Skeletal muscle tissue (tissue), 4 donors: ENCODE measurements around the gene DNAJC6. TPM values are rescaled to one million over a fixed set of nuclear protein-coding genes. Genes with fewer than 3 reads are reported as not detected.

Experiments
- H3K27ac ChIP-seq: one replicate; pipeline ENCODE4 v1.7.0; 2013; ENCODE audit warnings: mild to moderate bottlenecking, low read depth, low read length, inconsistent platforms
- H3K27me3 ChIP-seq, 3 donors: one replicate each; pipeline ENCODE4 v1.7.0; 2013; ENCODE audit warnings: low read length in 3 of 3; ENCODE audit not compliant: control insufficient read depth in 3 of 3, insufficient read depth in 3 of 3
- H3K36me3 ChIP-seq, 3 donors: one replicate each; pipeline ENCODE4 v1.7.0; 2013; ENCODE audit warnings: low read length in 3 of 3; ENCODE audit not compliant: control insufficient read depth in 3 of 3, insufficient read depth in 3 of 3
- H3K4me1 ChIP-seq, 3 donors: one replicate each; pipeline ENCODE4 v1.7.0; 2013; ENCODE audit warnings: low read length in 3 of 3, mild to moderate bottlenecking in 3 of 3; ENCODE audit not compliant: control insufficient read depth in 3 of 3, insufficient read depth in 3 of 3
- H3K4me3 ChIP-seq, 3 donors: one replicate each; pipeline ENCODE4 v1.7.0; 2013; ENCODE audit warnings: low read length in 3 of 3
- H3K9ac ChIP-seq, 3 donors: one replicate each; pipeline ENCODE4 v1.7.0; 2013; ENCODE audit warnings: low read length in 3 of 3, mild to moderate bottlenecking in 3 of 3, moderate library complexity in 2 of 3, low read depth in 1 of 3
- H3K9me3 ChIP-seq, 3 donors: one replicate each; pipeline ENCODE4 v1.7.0; 2013; ENCODE audit warnings: low read length in 3 of 3; ENCODE audit not compliant: control insufficient read depth in 3 of 3
- total RNA-seq: library from RNA; depleted of rRNA; stranded (reverse); fragments of >200 nt; gene quantifications from one replicate; pipeline ENCODE4 v1.2.3, GENCODE V29; 2014
- donor health status: Osteomylitis.

The DNAJC6 gene
- total RNA-seq, 1 donor from 2014 or later = 2.6 TPM

DNA sequence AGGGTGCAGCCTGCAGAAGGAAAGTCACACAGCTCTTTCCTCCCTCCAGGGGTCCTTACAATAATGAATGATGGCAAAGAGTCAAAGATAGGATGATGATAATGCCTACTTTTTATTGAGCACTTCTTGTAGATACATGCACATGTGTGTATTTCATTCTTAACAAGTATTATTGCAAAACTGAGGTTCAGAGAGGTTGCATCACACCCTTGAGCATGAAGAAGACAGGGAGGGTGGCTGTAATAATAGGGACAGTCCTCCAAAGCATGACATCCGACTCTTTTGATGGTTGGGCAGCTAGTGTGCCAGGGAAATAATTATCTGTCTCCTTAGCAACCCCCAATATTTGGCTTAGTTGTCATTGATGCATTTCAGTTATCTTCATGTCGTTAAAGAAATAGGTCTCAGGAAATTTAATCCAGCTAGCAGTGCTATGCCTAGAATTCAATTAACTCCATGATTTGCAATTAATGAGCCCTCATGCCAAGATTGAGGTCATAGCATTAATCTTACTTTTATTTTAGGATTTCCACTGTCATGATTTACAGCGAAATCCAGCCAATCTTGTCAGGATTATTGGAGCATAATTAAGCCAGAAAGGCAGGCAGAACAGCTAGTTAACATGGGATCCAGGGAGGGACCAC, 35.0 kb downstream of the DNAJC6 start:
- no peaks in the 10 kb centered on the region for H3K27me3 ChIP-seq
- H3K9ac ChIP-seq = no peak overlapping the region
- H3K4me1 ChIP-seq = no peaks in the 10 kb centered on the region
- no peaks in the 10 kb centered on the region for H3K9me3 ChIP-seq
- no peak overlapping the region for H3K4me3 ChIP-seq
- H3K27ac ChIP-seq = no peak overlapping the region
- no peaks in the 10 kb centered on the region for H3K36me3 ChIP-seq

DNA sequence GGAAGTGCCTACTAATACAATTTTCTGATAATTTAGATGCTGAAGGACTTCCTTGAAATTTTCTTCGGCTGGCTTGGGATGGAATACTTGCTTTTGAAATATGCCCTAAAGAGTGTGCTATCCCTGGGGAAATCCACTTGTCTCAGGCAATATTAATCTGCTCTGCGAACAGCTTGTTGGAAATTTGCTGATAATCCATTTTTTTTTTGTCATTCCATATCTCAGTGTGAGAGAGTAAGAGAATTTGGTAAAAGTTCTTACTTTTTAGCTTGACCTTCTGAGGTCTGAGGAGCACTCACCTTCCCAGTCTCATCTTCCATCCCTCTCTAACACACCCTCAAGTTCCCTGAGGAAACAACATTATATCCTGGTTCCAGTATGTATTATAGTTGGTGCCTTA, 36.8 kb downstream of the DNAJC6 start:
- Histone ChIP-seq H3K9ac (no peak overlapping the region), H3K36me3 (no peaks in the 10 kb centered on the region), H3K27ac (no peak overlapping the region), H3K27me3 (no peaks in the 10 kb centered on the region), H3K9me3 (no peaks in the 10 kb centered on the region), H3K4me1 (no peaks in the 10 kb centered on the region), H3K4me3 (no peak overlapping the region)

DNA sequence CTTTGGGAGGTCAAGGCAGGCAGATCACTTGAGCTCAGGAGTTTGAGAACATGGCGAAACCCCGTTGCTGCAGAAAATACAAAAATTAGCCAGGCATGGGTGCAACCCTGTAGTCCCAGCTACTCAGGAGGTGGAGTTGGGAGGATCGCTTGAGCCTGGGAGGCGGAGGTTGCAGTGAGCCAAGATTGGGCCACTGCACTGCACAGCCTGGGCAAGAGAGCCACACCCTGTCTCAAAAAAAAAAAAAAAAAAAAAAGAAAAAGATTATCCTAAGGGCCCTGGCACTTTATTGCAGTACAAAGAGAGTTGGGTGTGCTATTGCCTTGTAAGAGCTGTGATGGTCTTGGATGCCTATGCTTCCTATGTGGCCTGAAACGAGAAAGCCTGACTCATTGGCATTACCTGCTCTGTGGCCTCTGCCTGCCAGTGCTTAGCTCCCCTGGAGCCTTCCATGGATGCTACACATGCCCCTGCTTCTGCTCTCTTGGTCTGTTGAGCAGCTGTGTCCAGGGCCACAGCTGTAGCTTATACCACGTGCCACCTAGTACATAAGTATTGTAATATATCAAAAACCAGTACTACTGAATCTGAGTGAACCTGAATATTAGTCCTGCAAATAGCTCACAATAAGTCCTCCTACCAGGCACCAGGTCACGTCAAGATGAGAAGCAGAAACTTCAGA, 45.8 kb downstream of the DNAJC6 start:
- Histone ChIP-seq H3K4me3 (no peak overlapping the region), H3K27me3 (no peaks in the 10 kb centered on the region), H3K36me3 (no peaks in the 10 kb centered on the region), H3K9ac (no peak overlapping the region), H3K9me3 (no peaks in the 10 kb centered on the region), H3K4me1 (no peaks in the 10 kb centered on the region), H3K27ac (no peak overlapping the region)

DNA sequence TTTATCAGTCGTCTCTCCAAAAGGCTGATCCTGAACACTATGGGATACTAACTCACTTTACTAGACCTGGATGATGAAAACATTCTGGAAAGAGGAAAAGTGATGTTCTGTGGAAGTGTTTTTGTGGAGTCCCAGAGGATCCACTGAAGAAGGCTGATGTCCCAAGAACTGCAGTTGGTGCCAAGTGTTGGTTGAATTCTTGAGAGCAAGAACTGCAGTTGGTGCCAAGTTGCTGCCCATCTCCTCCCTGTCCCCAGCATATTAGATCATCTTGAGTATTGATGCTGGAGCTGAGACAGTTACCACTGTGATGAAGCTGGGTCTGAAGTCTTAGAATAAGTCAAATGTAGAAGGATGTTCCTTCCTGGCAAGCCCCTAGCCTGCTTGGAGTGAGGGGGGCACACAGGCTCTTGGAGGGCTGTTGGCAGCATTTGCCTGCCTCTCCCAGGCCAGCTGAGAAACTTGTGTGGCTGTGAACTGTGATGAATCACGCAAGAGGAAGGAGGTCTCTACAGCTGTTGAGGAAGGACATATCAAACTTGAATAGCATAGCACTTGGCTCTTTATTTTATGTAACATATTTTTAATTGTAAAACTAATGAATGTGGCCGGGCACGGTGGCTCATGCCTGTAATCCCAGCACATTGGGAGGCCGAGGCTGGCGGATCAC, 48.1 kb downstream of the DNAJC6 start:
- Histone ChIP-seq H3K27me3 (no peaks in the 10 kb centered on the region), H3K4me1 (no peaks in the 10 kb centered on the region), H3K4me3 (no peak overlapping the region), H3K27ac (no peak overlapping the region), H3K36me3 (no peaks in the 10 kb centered on the region), H3K9ac (no peak overlapping the region), H3K9me3 (no peaks in the 10 kb centered on the region)

DNA sequence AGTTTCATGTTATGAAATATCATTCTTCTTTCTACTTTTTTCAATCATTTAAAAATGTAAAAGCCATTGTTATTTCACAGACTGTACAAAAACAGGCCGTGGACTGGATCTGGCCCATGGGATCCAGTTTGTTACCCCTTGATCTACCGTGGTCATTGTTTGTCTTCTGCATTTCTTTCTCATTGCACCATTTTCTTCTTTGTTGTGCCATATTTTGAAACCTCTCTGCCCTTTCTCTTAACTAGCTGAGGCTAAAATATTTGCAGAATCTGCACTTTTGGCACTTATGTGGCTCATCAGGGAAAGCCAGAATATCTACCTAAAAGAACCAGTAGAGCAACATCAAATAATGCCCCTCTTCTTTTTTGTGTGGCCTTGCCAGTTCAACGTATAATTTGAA, 50.5 kb downstream of the DNAJC6 start:
- Histone ChIP-seq H3K9me3 (no peaks in the 10 kb centered on the region), H3K36me3 (no peaks in the 10 kb centered on the region), H3K9ac (no peak overlapping the region), H3K27ac (no peak overlapping the region), H3K4me3 (no peak overlapping the region), H3K27me3 (no peaks in the 10 kb centered on the region), H3K4me1 (no peaks in the 10 kb centered on the region)

DNA sequence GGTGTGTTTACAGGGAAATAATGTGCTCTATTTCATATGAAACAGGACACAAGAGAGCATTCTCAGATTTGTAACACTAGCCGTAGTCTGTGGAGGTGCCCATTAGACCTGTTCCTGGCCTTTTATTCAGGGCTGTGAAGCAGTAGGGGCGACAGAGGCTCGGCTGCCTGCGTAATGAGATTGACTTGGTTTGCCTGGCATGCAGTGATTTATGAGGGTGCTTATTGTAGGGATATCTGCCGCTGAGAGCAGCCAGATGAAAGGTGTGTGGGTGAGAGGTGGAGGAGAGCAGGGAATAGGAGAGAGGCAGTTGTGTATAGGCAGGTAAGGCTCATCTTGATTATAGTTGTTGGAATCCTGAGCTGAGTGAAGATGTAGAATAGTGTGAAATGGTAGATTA, 51.3 kb downstream of the DNAJC6 start:
- Histone ChIP-seq H3K9me3 (no peaks in the 10 kb centered on the region), H3K4me3 (no peak overlapping the region)

DNA sequence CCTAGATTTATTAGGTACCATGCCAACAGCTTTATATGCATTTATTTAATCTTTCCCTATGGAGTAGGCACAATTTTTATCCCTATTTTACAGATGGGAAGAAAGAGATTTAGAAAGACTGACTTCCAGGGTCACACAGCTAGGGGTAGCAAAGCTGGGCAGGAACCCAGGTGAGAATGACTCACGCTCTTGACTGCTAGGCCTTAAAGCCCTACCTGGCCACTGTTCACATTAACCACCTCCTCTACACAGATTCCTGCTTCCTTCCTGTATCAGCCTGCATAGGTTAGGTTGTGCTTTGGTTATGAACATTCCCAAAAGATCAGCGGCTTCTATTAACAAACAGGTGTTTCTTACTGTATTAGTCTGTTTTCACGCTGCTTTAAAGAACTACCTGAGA, 53.2 kb downstream of the DNAJC6 start:
- no peak overlapping the region for H3K27ac ChIP-seq
- H3K27me3 ChIP-seq = no peaks in the 10 kb centered on the region
- H3K4me3 ChIP-seq = no peak overlapping the region
- H3K9ac ChIP-seq = no peak overlapping the region
- peaks cover 0 to 2% (median 0%) of the 10 kb centered on the region in 3 donors for H3K4me1 ChIP-seq
- no peaks in the 10 kb centered on the region for H3K36me3 ChIP-seq
- no peaks in the 10 kb centered on the region for H3K9me3 ChIP-seq

More for the DNA sequence above, 51.3 kb downstream of the DNAJC6 start:
- Histone ChIP-seq H3K27me3 (no peaks in the 10 kb centered on the region), H3K36me3 (no peaks in the 10 kb centered on the region), H3K27ac (no peak overlapping the region), H3K4me1 (no peaks in the 10 kb centered on the region), H3K9ac (no peak overlapping the region)

DNA sequence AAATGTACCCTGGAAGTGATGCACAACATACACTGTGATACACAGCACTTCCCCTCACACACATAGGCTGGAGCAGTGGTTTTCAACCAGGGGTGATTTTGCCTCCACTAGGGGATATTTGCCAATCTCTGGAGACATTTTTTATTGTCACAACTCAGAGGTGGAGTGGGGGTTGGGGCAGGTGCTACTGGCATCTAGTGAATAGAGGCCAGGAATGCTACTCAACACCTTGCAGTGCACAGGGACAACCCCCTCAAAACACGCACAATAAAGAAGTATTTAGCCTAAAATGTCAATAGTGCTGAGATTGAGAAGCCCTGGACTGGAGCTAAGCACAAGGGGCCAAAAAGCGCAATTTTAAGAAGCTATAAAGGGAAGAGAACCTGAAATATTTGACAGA, 54.1 kb downstream of the DNAJC6 start:
- Histone ChIP-seq H3K9ac (no peak overlapping the region), H3K4me1 (peaks cover 0 to 3% (median 3%) of the 10 kb centered on the region in 3 donors), H3K9me3 (no peaks in the 10 kb centered on the region), H3K36me3 (no peaks in the 10 kb centered on the region), H3K27me3 (no peaks in the 10 kb centered on the region), H3K27ac (no peak overlapping the region), H3K4me3 (no peak overlapping the region)

DNA sequence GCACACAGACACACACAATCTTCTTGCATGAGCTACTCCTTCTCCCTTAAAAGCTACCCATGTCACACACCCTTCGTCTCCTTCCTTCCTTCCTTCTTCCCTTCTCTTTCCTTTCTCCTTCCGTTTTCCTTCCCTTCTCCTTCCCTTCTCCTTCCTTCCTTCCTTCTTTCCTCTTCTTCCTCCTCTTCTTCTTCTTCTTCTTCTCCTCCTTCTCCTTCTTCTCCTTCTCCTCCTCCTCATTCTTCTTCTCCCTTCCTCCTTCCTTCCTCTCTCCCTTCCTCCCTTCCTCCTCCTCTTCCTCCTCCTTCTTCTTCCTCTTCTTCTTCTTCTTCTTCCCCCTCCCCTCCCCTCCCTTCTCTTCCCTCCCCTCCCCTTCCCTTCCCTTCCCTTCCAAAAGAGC, 59.1 kb downstream of the DNAJC6 start:
- Histone ChIP-seq H3K9me3 (no peaks in the 10 kb centered on the region), H3K27ac (no peak overlapping the region), H3K4me3 (no peak overlapping the region), H3K27me3 (no peaks in the 10 kb centered on the region), H3K4me1 (peaks cover 0 to 3% (median 3%) of the 10 kb centered on the region in 3 donors), H3K9ac (no peak overlapping the region), H3K36me3 (no peaks in the 10 kb centered on the region)

DNA sequence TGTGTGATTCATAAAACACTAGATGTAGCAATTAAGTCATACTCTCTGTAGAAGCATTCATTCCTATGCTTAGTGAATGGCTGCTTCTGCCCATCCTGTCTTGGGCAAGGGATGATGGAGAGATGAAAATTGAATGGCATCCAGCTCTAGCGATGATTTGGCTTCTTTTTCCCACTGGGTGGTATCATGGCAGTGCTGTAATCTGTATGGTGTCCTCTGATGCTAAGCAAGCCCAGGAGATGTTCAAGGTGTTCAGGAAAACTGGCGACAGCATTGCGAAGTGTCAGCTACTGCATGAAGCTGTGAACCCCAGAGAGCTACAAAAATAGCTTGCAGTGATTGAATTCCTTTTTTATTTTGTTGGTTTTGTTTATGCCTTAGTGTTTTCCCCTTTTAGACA, 62.2 kb downstream of the DNAJC6 start:
- no peaks in the 10 kb centered on the region for H3K36me3 ChIP-seq
- H3K27me3 ChIP-seq = no peaks in the 10 kb centered on the region
- no peak overlapping the region for H3K9ac ChIP-seq
- H3K9me3 ChIP-seq = no peaks in the 10 kb centered on the region
- H3K27ac ChIP-seq = no peak overlapping the region
- H3K4me3 ChIP-seq = no peak overlapping the region
- H3K4me1 ChIP-seq = peaks cover 0 to 3% (median 3%) of the 10 kb centered on the region in 3 donors
